ENCODE measurements around the gene QRFPR.

DNA sequence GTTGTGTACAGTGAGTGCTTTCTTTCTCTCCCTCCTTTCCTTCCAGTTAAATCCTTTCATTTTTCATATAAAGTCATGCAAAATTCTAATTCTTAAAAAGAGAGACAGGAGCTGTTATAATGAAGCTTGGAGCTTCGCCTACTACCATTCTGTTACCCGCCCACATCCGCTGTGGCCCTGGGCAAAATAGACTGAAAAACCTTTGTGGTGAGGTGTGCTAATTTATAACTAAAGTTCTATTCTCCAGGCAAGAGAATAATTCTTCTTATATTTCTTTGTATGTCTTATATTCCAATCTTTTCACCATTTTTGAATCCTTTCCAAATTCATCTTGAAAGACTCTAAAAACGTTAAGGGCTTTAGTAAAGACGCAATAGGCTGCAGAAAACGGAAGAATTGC is 7.0 kb downstream of the QRFPR start:
- no peak for TF ChIP-seq POLR2A (IDR thresholded peaks at IDR 0.05)
- TF ChIP-seq, protein P1, sequence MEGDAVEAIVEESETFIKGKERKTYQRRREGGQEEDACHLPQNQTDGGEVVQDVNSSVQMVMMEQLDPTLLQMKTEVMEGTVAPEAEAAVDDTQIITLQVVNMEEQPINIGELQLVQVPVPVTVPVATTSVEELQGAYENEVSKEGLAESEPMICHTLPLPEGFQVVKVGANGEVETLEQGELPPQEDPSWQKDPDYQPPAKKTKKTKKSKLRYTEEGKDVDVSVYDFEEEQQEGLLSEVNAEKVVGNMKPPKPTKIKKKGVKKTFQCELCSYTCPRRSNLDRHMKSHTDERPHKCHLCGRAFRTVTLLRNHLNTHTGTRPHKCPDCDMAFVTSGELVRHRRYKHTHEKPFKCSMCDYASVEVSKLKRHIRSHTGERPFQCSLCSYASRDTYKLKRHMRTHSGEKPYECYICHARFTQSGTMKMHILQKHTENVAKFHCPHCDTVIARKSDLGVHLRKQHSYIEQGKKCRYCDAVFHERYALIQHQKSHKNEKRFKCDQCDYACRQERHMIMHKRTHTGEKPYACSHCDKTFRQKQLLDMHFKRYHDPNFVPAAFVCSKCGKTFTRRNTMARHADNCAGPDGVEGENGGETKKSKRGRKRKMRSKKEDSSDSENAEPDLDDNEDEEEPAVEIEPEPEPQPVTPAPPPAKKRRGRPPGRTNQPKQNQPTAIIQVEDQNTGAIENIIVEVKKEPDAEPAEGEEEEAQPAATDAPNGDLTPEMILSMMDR (IDR thresholded peaks at IDR 0.05 in 8 of 11, conservative IDR thresholded peaks at IDR 0.05 in 3 of 11), result no peak

Data from spleen (tissue), 7 donors.